ENCODE results near the gene PRKD1. TPM values are rescaled to one million over a fixed set of nuclear protein-coding genes. Genes with fewer than 3 reads are reported as not detected.

Gene PRKD1
- total and polyA plus RNA-seq, 2 of the 13 experiments (the other 11 are each of a cell fraction or from before 2014, with no cell fraction given), result 0.22 to 1.3 TPM

GRCh38 chr14:29900609-29901350 lies 26.9 kb downstream of the PRKD1 start:
- Histone ChIP-seq H3K4me2 (ENCODE audit: low read depth, low read length) (no peak overlapping the region), H3K79me2 (ENCODE audit: insufficient read depth, low read length) (no peaks in the 10 kb centered on the region), H4K20me1 (ENCODE audit: insufficient read depth, low read length) (no peaks in the 10 kb centered on the region), H3K27me3 (ENCODE audit: control insufficient read depth in 1 of 2, insufficient read depth in 2 of 2, low read length in 2 of 2) (no peaks in the 10 kb centered on the region), H3K4me3 (replicated peaks in 1 of 3; ENCODE audit: insufficient read depth in 1 of 3, low read depth in 2 of 3, low read length in 3 of 3) (no peak overlapping the region), H3K36me3 (replicated peaks in 1 of 2; ENCODE audit: control insufficient read depth in 1 of 2, insufficient read depth in 2 of 2, low read length in 2 of 2) (no peaks in the 10 kb centered on the region), H3K4me1 (ENCODE audit: insufficient read depth, low read length) (no peaks in the 10 kb centered on the region), H3K27ac (ENCODE audit: extremely low read length, insufficient read depth, low read length) (no peak overlapping the region), H3K9me3 (ENCODE audit: low read length) (peaks cover 49% of the 10 kb centered on the region), H3K9ac (ENCODE audit: insufficient read depth, low read depth, low read length) (no peak overlapping the region), H2AFZ (ENCODE audit: low read length) (no peak overlapping the region)
- intact Hi-C loops (cut with micrococcal nuclease; ENCODE audit: unreplicated experiment) (no loop called here), in situ Hi-C loops (cut with HindIII; ENCODE audit: extremely low pct_ligation_motif_present, low pct_unique_long_range_greater_than_20kb) (no loop called here)
- CTCF ChIA-PET (ENCODE audit: low intra/inter-chr PET ratio, low total read pairs), result no interaction called here
- DNase-seq (ENCODE audit: low spot score) (no peak), FAIRE-seq (no peak), ATAC-seq (no peak)
- POLR2A ChIA-PET, result no interaction called here
- 5% methylated on average over 4 of the region's 4 CpGs for WGBS (ENCODE audit: low lambda C conversion rate)
- TF ChIP-seq PLRG1 (conservative IDR thresholded peaks at IDR 0.05) (0 out of 2 replicates have a peak, but pooled peaks have one; percentile 40), HMGXB3 (CRISPR knock-in tag; IDR thresholded peaks at IDR 0.05; ENCODE audit: borderline replicate concordance) (no peak), SP1 (IDR thresholded peaks at IDR 0.05) (no peak), SP1 (CRISPR knock-in tag; IDR thresholded peaks at IDR 0.05) (no peak), FOXA1 (IDR thresholded peaks at IDR 0.05) (peak; percentile 58; the same call in 1 of the 2 replicates), FOXA1 (CRISPR knock-in tag; IDR thresholded peaks at IDR 0.05) (no peak), ZEB1 (IDR thresholded peaks at IDR 0.05; ENCODE audit: insufficient replicate concordance, low read depth) (no peak), ZSCAN21 (CRISPR knock-in tag; IDR thresholded peaks at IDR 0.05; ENCODE audit: borderline replicate concordance) (no peak)
- no TSS peak for BruUV-seq (replicated peaks)

All from HepG2 (cell line).